Smooth muscle cell (in vitro differentiated cells): ENCODE results near the gene SLC6A19. TPM values are rescaled to one million over a fixed set of nuclear protein-coding genes. Genes with fewer than 3 reads are reported as not detected.

Source experiments
- DNase-seq: peaks from one replicate; lab custom pipeline; 2025; ENCODE audit not compliant: unreplicated experiment; lab: John Stamatoyannopoulos, UW
- H2AFZ ChIP-seq: fragments of 200-600 bp; sonication (generic); 2 replicates; pipeline ENCODE4 v1.6.0; 2016; ENCODE audit warnings: antibody characterized with exemption, low read depth, mild to moderate bottlenecking
- H3F3A ChIP-seq: fragments of 200-600 bp; sonication (generic); 2 replicates; pipeline ENCODE4 v1.6.0; 2017; ENCODE audit warnings: antibody characterized with exemption, low read depth
- H3K27ac ChIP-seq: fragments of 200-600 bp; sonication (generic); 2 replicates; pipeline ENCODE4 v1.5.1; 2016; ENCODE audit warnings: low read depth, mild to moderate bottlenecking
- H3K27me3 ChIP-seq: fragments of 200-600 bp; sonication (generic); 2 replicates; pipeline ENCODE4 v1.6.1; 2016; ENCODE audit warnings: low read depth, mild to moderate bottlenecking
- H3K36me3 ChIP-seq: fragments of 200-600 bp; sonication (generic); 2 replicates; pipeline ENCODE4 v1.5.1; 2016; ENCODE audit warnings: low read depth
- H3K4me1 ChIP-seq: fragments of 200-600 bp; sonication (generic); 2 replicates; pipeline ENCODE4 v1.5.1; 2016; ENCODE audit warnings: low read depth
- H3K4me2 ChIP-seq: fragments of 200-600 bp; sonication (generic); 2 replicates; pipeline ENCODE4 v1.6.0; 2016; ENCODE audit warnings: mild to moderate bottlenecking
- H3K4me3 ChIP-seq: fragments of 200-600 bp; sonication (generic); 2 replicates; pipeline ENCODE4 v1.5.1; 2016; ENCODE audit warnings: mild to moderate bottlenecking
- H3K79me2 ChIP-seq: fragments of 200-600 bp; sonication (generic); 2 replicates; pipeline ENCODE4 v1.6.0; 2016; ENCODE audit warnings: low read depth, mild to moderate bottlenecking
- H3K9ac ChIP-seq: fragments of 200-600 bp; sonication (generic); 2 replicates; pipeline ENCODE4 v1.6.0; 2016; ENCODE audit warnings: low read depth
- H3K9me3 ChIP-seq: fragments of 200-600 bp; sonication (generic); replicated peaks from 2 replicates; pipeline ENCODE4 v1.5.1; 2016; ENCODE audit warnings: low read depth
- H4K20me1 ChIP-seq: fragments of 200-600 bp; sonication (generic); 2 replicates; pipeline ENCODE4 v1.6.0; 2016; ENCODE audit warnings: low read depth
- WGBS: methylation state at CpG from one replicate; pipeline ENCODE4 v1.1.7; 2016; ENCODE audit warnings: low lambda C conversion rate; 5-methylcytosine and 5-hydroxymethylcytosine counted together
- polyA plus RNA-seq: library from polyadenylated mRNA; unstranded; fragments of >200 nt; fragmentation: Nextera tagmentation; extraction: Ambion mirVana; gene quantifications from 2 replicates; pipeline ENCODE4 v1.2.1, GENCODE V29; 2016
- total RNA-seq: library from RNA; depleted of rRNA; stranded (reverse); fragments of >200 nt; gene quantifications from 2 replicates; pipeline ENCODE4 v1.2.3, GENCODE V29; 2014
- TF ChIP-seq, protein P1 (sequence below): fragments of 200-600 bp; sonication (generic); IDR thresholded peaks from 2 replicates; pipeline ENCODE4 v1.5.1; 2017; ENCODE audit warnings: borderline replicate concordance, mild to moderate bottlenecking, antibody characterized with exemption; ENCODE audit not compliant: insufficient read depth, poor library complexity, severe bottlenecking

SLC6A19 gene
- total and polyA plus RNA-seq, 2 experiments from 2014 or later: not detected

DNA sequence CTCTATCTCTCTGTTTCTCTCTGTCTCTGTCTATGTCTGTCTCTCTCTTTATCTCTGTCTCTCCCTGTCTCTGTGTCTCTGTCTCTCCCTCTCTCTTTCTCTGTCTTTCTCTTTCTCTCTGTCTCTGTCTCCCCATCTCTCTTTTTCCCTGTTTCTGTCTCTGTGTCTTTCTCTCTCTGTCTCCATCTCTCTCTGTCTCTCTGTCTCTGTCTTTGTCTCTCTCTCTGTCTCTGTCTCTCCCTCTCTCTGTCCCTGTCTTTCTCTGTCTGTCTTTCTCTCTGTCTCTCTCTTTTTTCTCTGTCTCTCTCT is 2.1 kb upstream of the SLC6A19 start:
- H3K27me3 ChIP-seq: peaks cover 5% of the 10 kb centered on the region
- H2AFZ ChIP-seq: no peak overlapping the region
- H3F3A ChIP-seq: no peaks in the 10 kb centered on the region
- no peaks in the 10 kb centered on the region for H3K79me2 ChIP-seq
- H3K27ac ChIP-seq: no peak overlapping the region
- no peak overlapping the region for H3K4me2 ChIP-seq
- H4K20me1 ChIP-seq: no peaks in the 10 kb centered on the region
- H3K9ac ChIP-seq: no peak overlapping the region
- no peaks in the 10 kb centered on the region for H3K9me3 ChIP-seq
- no peak for DNase-seq
- H3K36me3 ChIP-seq: no peaks in the 10 kb centered on the region
- H3K4me3 ChIP-seq: no peak overlapping the region
- no peaks in the 10 kb centered on the region for H3K4me1 ChIP-seq
- TF ChIP-seq, protein P1, sequence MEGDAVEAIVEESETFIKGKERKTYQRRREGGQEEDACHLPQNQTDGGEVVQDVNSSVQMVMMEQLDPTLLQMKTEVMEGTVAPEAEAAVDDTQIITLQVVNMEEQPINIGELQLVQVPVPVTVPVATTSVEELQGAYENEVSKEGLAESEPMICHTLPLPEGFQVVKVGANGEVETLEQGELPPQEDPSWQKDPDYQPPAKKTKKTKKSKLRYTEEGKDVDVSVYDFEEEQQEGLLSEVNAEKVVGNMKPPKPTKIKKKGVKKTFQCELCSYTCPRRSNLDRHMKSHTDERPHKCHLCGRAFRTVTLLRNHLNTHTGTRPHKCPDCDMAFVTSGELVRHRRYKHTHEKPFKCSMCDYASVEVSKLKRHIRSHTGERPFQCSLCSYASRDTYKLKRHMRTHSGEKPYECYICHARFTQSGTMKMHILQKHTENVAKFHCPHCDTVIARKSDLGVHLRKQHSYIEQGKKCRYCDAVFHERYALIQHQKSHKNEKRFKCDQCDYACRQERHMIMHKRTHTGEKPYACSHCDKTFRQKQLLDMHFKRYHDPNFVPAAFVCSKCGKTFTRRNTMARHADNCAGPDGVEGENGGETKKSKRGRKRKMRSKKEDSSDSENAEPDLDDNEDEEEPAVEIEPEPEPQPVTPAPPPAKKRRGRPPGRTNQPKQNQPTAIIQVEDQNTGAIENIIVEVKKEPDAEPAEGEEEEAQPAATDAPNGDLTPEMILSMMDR: no peak

DNA sequence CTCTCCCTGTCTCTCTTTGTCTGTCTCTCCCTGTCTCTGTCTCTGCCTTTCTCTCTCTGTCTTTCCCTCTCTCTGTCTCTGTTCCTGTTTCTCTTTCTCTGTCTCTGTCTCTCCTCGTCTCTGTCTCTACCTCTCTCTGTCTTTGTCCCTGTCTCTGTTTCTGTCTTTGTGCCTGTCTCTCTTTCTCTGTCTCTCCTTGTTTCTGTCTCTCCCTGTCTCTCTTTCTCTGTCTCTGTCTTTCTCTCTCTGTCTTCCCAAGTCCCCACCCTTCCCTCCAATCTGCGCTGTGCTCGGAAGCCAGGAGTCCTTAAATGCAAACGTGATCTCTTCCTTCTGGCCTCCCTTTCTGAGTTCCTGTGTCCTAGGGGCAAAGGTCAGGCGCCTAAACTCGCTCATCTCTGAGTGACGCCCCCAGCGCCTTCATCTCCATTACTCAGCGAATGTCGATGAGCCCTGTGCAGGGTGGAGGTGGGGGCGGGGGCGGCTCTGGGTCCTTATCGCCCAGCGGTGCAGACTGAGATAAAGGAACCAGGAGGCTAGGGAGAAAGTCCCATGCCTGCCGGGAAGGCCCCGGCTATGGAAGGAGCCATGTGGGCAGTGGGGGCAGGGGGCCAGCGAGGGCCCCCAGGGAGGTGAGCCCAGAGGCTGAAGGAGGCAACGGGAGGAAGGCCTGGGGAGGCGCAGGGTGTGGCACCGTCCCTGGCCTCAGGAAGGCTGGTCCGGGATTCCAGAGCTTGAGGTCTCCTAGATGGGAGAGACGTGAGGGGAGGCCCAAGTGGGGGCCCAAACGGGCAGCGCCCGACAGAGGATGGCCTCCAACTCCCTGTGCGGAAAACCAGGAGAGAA is 1.5 kb upstream of the SLC6A19 start:
- no peak for DNase-seq
- TF ChIP-seq, protein P1: no peak
- Histone ChIP-seq H3K27me3 (peaks cover 5% of the 10 kb centered on the region), H2AFZ (no peak overlapping the region), H3F3A (no peaks in the 10 kb centered on the region), H3K9me3 (no peaks in the 10 kb centered on the region), H3K79me2 (no peaks in the 10 kb centered on the region), H3K27ac (no peak overlapping the region), H3K9ac (no peak overlapping the region), H4K20me1 (no peaks in the 10 kb centered on the region), H3K4me2 (no peak overlapping the region), H3K36me3 (no peaks in the 10 kb centered on the region), H3K4me3 (no peak overlapping the region), H3K4me1 (no peaks in the 10 kb centered on the region)
- WGBS: 66% methylated on average over 26 of the region's 26 CpGs

DNA sequence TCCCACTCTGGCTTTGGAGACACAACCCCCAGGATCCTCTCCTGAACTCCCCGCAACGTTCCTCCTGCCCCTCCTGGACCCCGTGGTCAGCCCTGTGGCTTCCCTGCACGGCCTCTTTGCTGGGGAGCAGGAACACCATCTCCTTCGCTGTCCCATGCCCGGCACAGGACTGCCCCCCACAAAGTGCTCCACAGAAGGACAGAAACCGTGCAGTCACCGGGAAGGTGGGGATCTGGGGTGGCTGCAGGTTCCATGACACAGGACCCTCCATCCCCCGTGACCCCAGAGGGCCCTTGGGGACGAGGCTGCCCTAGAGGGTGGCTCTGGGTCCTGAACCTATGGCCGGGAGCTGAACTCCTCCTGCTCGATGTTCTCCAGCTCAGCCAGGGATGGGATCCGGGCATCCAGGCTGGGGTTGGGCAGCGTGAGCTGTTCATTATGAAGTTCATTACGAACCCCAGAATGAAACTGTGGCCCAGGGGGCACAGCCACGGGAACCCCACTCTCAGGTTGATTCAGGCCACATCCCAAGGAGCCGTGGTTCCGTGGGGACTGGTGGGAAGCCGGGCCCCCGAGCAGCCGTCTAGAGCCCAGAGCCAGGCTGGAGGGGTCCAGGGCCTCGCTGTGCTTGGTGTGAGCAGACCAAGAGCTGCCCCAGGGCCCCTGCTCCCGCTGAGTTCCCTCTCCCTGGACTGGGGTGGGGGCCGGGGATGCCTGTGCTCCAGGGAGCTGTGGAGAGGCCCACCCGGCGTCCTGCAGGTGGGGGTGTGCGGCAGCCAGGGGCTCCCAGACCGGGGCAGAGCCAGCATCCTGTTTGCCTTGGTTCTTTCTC is 684 bp upstream of the SLC6A19 start:
- WGBS: 83% methylated on average over 28 of the region's 28 CpGs
- Histone ChIP-seq H2AFZ (no peak overlapping the region), H3K9me3 (no peaks in the 10 kb centered on the region), H3K79me2 (no peaks in the 10 kb centered on the region), H3K9ac (no peak overlapping the region), H3K27ac (no peak overlapping the region), H3K36me3 (no peaks in the 10 kb centered on the region), H3K4me2 (no peak overlapping the region), H3K4me3 (no peak overlapping the region), H3K27me3 (peaks cover 5% of the 10 kb centered on the region), H3K4me1 (no peaks in the 10 kb centered on the region), H3F3A (no peaks in the 10 kb centered on the region), H4K20me1 (no peaks in the 10 kb centered on the region)
- no peak for DNase-seq
- TF ChIP-seq, protein P1: no peak
